Measurements from ENCODE around the gene ITGB5. TPM values are rescaled to one million over a fixed set of nuclear protein-coding genes. Genes with fewer than 3 reads are reported as not detected.

Gene ITGB5
- total RNA-seq, 1 donor = 308 TPM

- DNase-seq (ENCODE audit: low read depth) = no peak
- TF ChIP-seq, protein P1, sequence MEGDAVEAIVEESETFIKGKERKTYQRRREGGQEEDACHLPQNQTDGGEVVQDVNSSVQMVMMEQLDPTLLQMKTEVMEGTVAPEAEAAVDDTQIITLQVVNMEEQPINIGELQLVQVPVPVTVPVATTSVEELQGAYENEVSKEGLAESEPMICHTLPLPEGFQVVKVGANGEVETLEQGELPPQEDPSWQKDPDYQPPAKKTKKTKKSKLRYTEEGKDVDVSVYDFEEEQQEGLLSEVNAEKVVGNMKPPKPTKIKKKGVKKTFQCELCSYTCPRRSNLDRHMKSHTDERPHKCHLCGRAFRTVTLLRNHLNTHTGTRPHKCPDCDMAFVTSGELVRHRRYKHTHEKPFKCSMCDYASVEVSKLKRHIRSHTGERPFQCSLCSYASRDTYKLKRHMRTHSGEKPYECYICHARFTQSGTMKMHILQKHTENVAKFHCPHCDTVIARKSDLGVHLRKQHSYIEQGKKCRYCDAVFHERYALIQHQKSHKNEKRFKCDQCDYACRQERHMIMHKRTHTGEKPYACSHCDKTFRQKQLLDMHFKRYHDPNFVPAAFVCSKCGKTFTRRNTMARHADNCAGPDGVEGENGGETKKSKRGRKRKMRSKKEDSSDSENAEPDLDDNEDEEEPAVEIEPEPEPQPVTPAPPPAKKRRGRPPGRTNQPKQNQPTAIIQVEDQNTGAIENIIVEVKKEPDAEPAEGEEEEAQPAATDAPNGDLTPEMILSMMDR (IDR thresholded peaks at IDR 0.05; ENCODE audit: insufficient read depth, low read length) = no peak
Measured at GRCh38 chr3:124813541-124813940, 73.6 kb downstream of the ITGB5 start.

GRCh38 chr3:124812291-124813265 is 74.6 kb downstream of the ITGB5 start:
- TF ChIP-seq, protein P1 (IDR thresholded peaks at IDR 0.05; ENCODE audit: insufficient read depth, low read length) = no peak
- peak; percentile 99 for DNase-seq (ENCODE audit: low read depth)
- H3K4me3 ChIP-seq (ENCODE audit: low read depth, low read length) = peak overlapping the region; percentile 32

More at GRCh38 chr3:124813541-124813940, 73.6 kb downstream of the ITGB5 start:
- no peak overlapping the region for H3K4me3 ChIP-seq (ENCODE audit: low read depth, low read length)

DNA sequence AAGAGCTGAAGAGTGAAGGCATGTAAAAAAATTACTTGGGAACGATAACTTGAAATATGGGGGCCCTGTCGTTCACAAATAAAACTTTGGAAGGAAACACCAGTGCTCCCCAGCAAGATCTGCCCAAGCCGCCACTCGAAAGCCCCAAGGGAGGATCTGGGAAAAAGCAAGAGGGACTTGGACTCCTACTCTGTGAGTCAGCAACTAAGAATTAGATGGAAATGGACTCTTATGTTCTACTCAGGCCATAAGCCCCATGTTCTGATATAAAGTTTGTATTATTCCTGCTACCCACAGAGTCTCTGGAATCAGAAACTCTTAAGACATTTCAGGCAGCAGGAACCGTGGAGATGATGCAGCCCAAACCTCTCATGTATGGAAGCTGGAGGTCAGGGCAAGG is 75.7 kb downstream of the ITGB5 start:
- TF ChIP-seq, protein P1 (IDR thresholded peaks at IDR 0.05; ENCODE audit: insufficient read depth, low read length) = no peak
- peak; percentile 92 for DNase-seq (ENCODE audit: low read depth)
- no peak overlapping the region for H3K4me3 ChIP-seq (ENCODE audit: low read depth, low read length)

- TF ChIP-seq, protein P1 (IDR thresholded peaks at IDR 0.05; ENCODE audit: insufficient read depth, low read length) = no peak
- DNase-seq (ENCODE audit: low read depth) = peak; percentile 32
- no peak overlapping the region for H3K4me3 ChIP-seq (ENCODE audit: low read depth, low read length)
Measured at GRCh38 chr3:124810970-124811369, 76.2 kb downstream of the ITGB5 start.

- no peak for DNase-seq (ENCODE audit: low read depth)
- TF ChIP-seq, protein P1 (IDR thresholded peaks at IDR 0.05; ENCODE audit: insufficient read depth, low read length) = no peak
- no peak overlapping the region for H3K4me3 ChIP-seq (ENCODE audit: low read depth, low read length)
Measured at GRCh38 chr3:124809039-124809438, 78.1 kb downstream of the ITGB5 start.

GRCh38 chr3:124805671-124806070 is 81.5 kb downstream of the ITGB5 start:
- TF ChIP-seq, protein P1 (IDR thresholded peaks at IDR 0.05; ENCODE audit: insufficient read depth, low read length) = no peak
- no peak overlapping the region for H3K4me3 ChIP-seq (ENCODE audit: low read depth, low read length)
- DNase-seq (ENCODE audit: low read depth) = no peak
